Measurements from ENCODE around the gene ADRB2. TPM values are rescaled to one million over a fixed set of nuclear protein-coding genes. Genes with fewer than 3 reads are reported as not detected.

Gene ADRB2
- total RNA-seq, 1 experiment from 2014 or later, result 2.8 TPM

DNA sequence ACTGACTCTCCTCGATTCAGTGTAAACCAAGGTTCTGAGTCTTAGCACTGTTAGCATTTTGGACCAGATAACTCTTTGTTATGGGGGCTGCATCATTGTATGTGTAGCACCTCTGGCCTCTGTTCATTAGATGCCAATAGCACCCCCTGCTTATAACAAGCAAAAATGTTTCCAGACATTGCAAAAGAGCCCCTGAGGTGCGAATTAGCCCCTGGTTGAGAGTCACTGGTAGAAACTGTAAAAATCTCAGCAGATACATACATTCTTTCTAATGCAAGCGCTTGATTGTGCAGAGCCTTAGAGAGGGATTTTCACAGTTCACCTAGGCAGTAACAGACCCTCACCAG is 2.8 kb downstream of the ADRB2 start:
- ChIA-PET CTCF (interaction anchor here (0.6 to 1.8 kb wide), 4 partner anchors 21 to 129 kb away, joined by 3 to 7 read pairs (median 4); no protein-coding TSS in a partner anchor), POLR2A (ENCODE audit: unreplicated experiment) (no interaction called here)
- intact Hi-C loops (cut with micrococcal nuclease; ENCODE audit: unreplicated experiment), result loop anchor here (5.0 kb wide), 2 partner anchors 283 to 443 kb away; partner anchors contain the start of gene AFAP1L1
- peak overlapping the region; percentile 67; the same call in 1 of the 2 replicates for H3K27ac ChIP-seq
- peaks cover 8% of the 10 kb centered on the region; the same call in 1 of the 2 replicates for H3K36me3 ChIP-seq (ENCODE audit: low read depth)
- TF ChIP-seq, protein P1, sequence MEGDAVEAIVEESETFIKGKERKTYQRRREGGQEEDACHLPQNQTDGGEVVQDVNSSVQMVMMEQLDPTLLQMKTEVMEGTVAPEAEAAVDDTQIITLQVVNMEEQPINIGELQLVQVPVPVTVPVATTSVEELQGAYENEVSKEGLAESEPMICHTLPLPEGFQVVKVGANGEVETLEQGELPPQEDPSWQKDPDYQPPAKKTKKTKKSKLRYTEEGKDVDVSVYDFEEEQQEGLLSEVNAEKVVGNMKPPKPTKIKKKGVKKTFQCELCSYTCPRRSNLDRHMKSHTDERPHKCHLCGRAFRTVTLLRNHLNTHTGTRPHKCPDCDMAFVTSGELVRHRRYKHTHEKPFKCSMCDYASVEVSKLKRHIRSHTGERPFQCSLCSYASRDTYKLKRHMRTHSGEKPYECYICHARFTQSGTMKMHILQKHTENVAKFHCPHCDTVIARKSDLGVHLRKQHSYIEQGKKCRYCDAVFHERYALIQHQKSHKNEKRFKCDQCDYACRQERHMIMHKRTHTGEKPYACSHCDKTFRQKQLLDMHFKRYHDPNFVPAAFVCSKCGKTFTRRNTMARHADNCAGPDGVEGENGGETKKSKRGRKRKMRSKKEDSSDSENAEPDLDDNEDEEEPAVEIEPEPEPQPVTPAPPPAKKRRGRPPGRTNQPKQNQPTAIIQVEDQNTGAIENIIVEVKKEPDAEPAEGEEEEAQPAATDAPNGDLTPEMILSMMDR (conservative IDR thresholded peaks at IDR 0.05), result no peak
- TF ChIP-seq EZH2 (IDR thresholded peaks at IDR 0.05; ENCODE audit: low read depth), result no peak
- DNase-seq, result no peak
- no peaks in the 10 kb centered on the region for H3K9me2 ChIP-seq (ENCODE audit: insufficient read depth)
- H2AFZ ChIP-seq, result no peak overlapping the region
- no peaks in the 10 kb centered on the region for H3K9me3 ChIP-seq (ENCODE audit: insufficient read depth, low read depth)
- H3K27me3 ChIP-seq (ENCODE audit: insufficient read depth, low read depth), result no peaks in the 10 kb centered on the region
- BruUV-seq (replicated peaks), result no TSS peak
- H3K4me1 ChIP-seq (replicated peaks; ENCODE audit: insufficient read depth), result peaks cover 44% of the 10 kb centered on the region
- peak overlapping the region; percentile 91 for H3K4me2 ChIP-seq
- peaks cover 34% of the 10 kb centered on the region for H4K20me1 ChIP-seq (ENCODE audit: insufficient read depth)
- H3K79me2 ChIP-seq (ENCODE audit: low read depth), result peaks cover 71% of the 10 kb centered on the region
- peaks cover 11% of the 10 kb centered on the region; the same call in 1 of the 2 replicates for H3F3A ChIP-seq (ENCODE audit: insufficient read depth, low read depth)
- peak overlapping the region; percentile 63 for H3K4me3 ChIP-seq

DNA sequence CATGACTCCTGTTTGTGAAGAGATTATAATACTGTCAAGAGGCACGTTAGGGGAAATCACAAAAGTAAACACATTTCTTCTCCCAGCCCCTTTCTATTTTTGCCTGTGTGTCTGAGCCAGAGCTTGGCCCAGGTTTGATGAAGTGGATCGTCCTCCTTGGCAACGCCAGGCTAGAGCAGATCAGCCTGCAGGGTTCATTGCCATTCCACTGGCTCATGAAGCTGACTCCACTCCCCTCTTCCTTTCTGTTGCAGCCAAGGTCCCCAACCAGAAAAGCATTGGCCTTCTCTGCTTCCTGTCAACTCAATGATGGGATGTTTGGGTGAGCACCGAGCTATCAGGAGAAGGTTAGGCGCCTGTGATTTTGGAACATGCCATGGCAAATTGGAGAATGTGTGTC is 3.3 kb downstream of the ADRB2 start:
- Histone ChIP-seq H3K9me3 (ENCODE audit: insufficient read depth, low read depth) (no peaks in the 10 kb centered on the region), H3K4me1 (replicated peaks; ENCODE audit: insufficient read depth) (peaks cover 44% of the 10 kb centered on the region), H3F3A (ENCODE audit: insufficient read depth, low read depth) (peaks cover 11% of the 10 kb centered on the region; the same call in 1 of the 2 replicates), H3K27me3 (ENCODE audit: insufficient read depth, low read depth) (no peaks in the 10 kb centered on the region), H3K36me3 (ENCODE audit: low read depth) (peaks cover 8% of the 10 kb centered on the region; the same call in 1 of the 2 replicates), H3K4me2 (peak overlapping the region; percentile 91), H2AFZ (no peak overlapping the region), H3K4me3 (peak overlapping the region; percentile 63), H4K20me1 (ENCODE audit: insufficient read depth) (peaks cover 34% of the 10 kb centered on the region), H3K9me2 (ENCODE audit: insufficient read depth) (no peaks in the 10 kb centered on the region), H3K27ac (no peak overlapping the region), H3K79me2 (ENCODE audit: low read depth) (peaks cover 76% of the 10 kb centered on the region)
- intact Hi-C loops (cut with micrococcal nuclease; ENCODE audit: unreplicated experiment), result loop anchor here (5.0 kb wide), 2 partner anchors 283 to 443 kb away; partner anchors contain the start of gene AFAP1L1
- TF ChIP-seq, protein P1 (conservative IDR thresholded peaks at IDR 0.05), result no peak
- TF ChIP-seq EZH2 (IDR thresholded peaks at IDR 0.05; ENCODE audit: low read depth), result no peak
- CTCF ChIA-PET, result interaction anchor here (0.5 kb wide), 1 partner anchor 88 kb away, joined by 4 read pairs; no protein-coding TSS in a partner anchor
- DNase-seq, result no peak
- POLR2A ChIA-PET (ENCODE audit: unreplicated experiment), result interaction anchor here (0.5 to 0.6 kb wide), 2 partner anchors 154 to 1802 kb away, joined by 4 to 9 read pairs; no protein-coding TSS in a partner anchor
- BruUV-seq (replicated peaks), result no TSS peak

DNA sequence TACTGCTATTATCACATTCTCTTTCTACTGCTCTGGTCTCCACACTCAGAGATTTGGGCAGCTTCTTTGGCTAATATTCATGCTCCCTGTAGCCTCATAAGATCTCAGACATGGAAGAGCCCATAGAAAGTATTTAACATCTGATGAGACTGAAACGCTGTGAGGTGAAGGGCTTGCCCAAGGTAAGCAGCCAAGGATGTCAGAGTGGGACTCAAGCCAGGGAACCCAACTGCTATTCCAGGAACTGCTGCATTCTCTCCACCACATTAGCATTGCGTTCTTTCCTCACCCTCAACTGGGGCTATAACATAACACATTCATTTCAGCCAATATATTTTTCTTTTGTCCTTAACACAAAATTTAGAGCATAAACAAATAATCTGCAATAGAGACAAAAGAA is 3.8 kb downstream of the ADRB2 start:
- H3K4me3 ChIP-seq, result peak overlapping the region; percentile 63
- peaks cover 8% of the 10 kb centered on the region; the same call in 1 of the 2 replicates for H3K36me3 ChIP-seq (ENCODE audit: low read depth)
- intact Hi-C loops (cut with micrococcal nuclease; ENCODE audit: unreplicated experiment), result no loop called here
- peaks cover 34% of the 10 kb centered on the region for H4K20me1 ChIP-seq (ENCODE audit: insufficient read depth)
- peaks cover 78% of the 10 kb centered on the region for H3K79me2 ChIP-seq (ENCODE audit: low read depth)
- ChIA-PET POLR2A (ENCODE audit: unreplicated experiment) (interaction anchor here (0.5 to 0.6 kb wide), 2 partner anchors 154 to 1801 kb away, joined by 4 to 9 read pairs; no protein-coding TSS in a partner anchor), CTCF (interaction anchor here (0.5 to 1.1 kb wide), 2 partner anchors 8 to 89 kb away, joined by 4 read pairs; no protein-coding TSS in a partner anchor)
- BruUV-seq (replicated peaks), result no TSS peak
- H2AFZ ChIP-seq, result no peak overlapping the region
- TF ChIP-seq EZH2 (IDR thresholded peaks at IDR 0.05; ENCODE audit: low read depth), result no peak
- TF ChIP-seq, protein P1 (conservative IDR thresholded peaks at IDR 0.05), result no peak
- H3K9me3 ChIP-seq (ENCODE audit: insufficient read depth, low read depth), result no peaks in the 10 kb centered on the region
- DNase-seq, result no peak
- no peaks in the 10 kb centered on the region for H3K27me3 ChIP-seq (ENCODE audit: insufficient read depth, low read depth)
- H3K4me1 ChIP-seq (replicated peaks; ENCODE audit: insufficient read depth), result peaks cover 41% of the 10 kb centered on the region
- peaks cover 8% of the 10 kb centered on the region; the same call in 1 of the 2 replicates for H3F3A ChIP-seq (ENCODE audit: insufficient read depth, low read depth)
- H3K4me2 ChIP-seq, result peak overlapping the region; percentile 91
- no peak overlapping the region for H3K27ac ChIP-seq
- H3K9me2 ChIP-seq (ENCODE audit: insufficient read depth), result no peaks in the 10 kb centered on the region
